Forelimb muscle (tissue), 1 donor: ENCODE data around the gene CLSTN2. TPM values are rescaled to one million over a fixed set of nuclear protein-coding genes. Genes with fewer than 3 reads are reported as not detected.

Experiments used
- DNase-seq: peaks from one replicate; pipeline ENCODE4 v3.0.0-alpha.2; 2013; ENCODE audit warnings: low read depth
- polyA plus RNA-seq: library from polyadenylated mRNA; unstranded; fragments of 120-200 nt; gene quantifications from one replicate; pipeline ENCODE4 v1.2.1, GENCODE V29; 2013; ENCODE audit not compliant: insufficient read length

CLSTN2 gene
- polyA plus RNA-seq, 1 donor = 2.1 TPM

- no peak for DNase-seq
Observed at GRCh38 chr3:140236836-140237501, 302.0 kb downstream of the CLSTN2 start.

- no peak for DNase-seq
Observed at GRCh38 chr3:140238646-140239314, 303.8 kb downstream of the CLSTN2 start.

GRCh38 chr3:140242818-140243276 is 307.9 kb downstream of the CLSTN2 start:
- DNase-seq = no peak

GRCh38 chr3:140243575-140243974 is 308.6 kb downstream of the CLSTN2 start:
- no peak for DNase-seq

- DNase-seq = no peak
Observed at GRCh38 chr3:140244893-140245292, 309.9 kb downstream of the CLSTN2 start.

GRCh38 chr3:140246578-140246977 is 311.6 kb downstream of the CLSTN2 start:
- no peak for DNase-seq

GRCh38 chr3:140247775-140248174 is 312.8 kb downstream of the CLSTN2 start:
- DNase-seq = no peak

GRCh38 chr3:140249188-140249587 is 314.2 kb downstream of the CLSTN2 start:
- DNase-seq = no peak

- DNase-seq = no peak
Observed at GRCh38 chr3:140250010-140250855, 315.2 kb downstream of the CLSTN2 start.

- no peak for DNase-seq
Observed at GRCh38 chr3:140250945-140251344, 316.0 kb downstream of the CLSTN2 start.

GRCh38 chr3:140251678-140252077 is 316.7 kb downstream of the CLSTN2 start:
- DNase-seq = no peak

- DNase-seq = no peak
Observed at GRCh38 chr3:140252812-140253656, 318.0 kb downstream of the CLSTN2 start.

GRCh38 chr3:140258222-140258724 is 323.3 kb downstream of the CLSTN2 start:
- no peak for DNase-seq

- DNase-seq = no peak
Observed at GRCh38 chr3:140265302-140265701, 330.3 kb downstream of the CLSTN2 start.

GRCh38 chr3:140268103-140268502 is 333.1 kb downstream of the CLSTN2 start:
- DNase-seq = no peak

- DNase-seq = no peak
Observed at GRCh38 chr3:140268610-140269009, 333.6 kb downstream of the CLSTN2 start.

GRCh38 chr3:140270329-140270728 is 335.3 kb downstream of the CLSTN2 start:
- DNase-seq = no peak

- no peak for DNase-seq
Observed at GRCh38 chr3:140273542-140274195, 338.7 kb downstream of the CLSTN2 start.

- DNase-seq = no peak
Observed at GRCh38 chr3:140274429-140274828, 339.4 kb downstream of the CLSTN2 start.

GRCh38 chr3:140276703-140277102 is 341.7 kb downstream of the CLSTN2 start:
- DNase-seq = no peak

GRCh38 chr3:140277886-140278285 is 342.9 kb downstream of the CLSTN2 start:
- DNase-seq = no peak
